Subcutaneous abdominal adipose tissue (tissue), 5 donors: ENCODE results near the gene NEDD4L.

Experiments
- H3K27ac ChIP-seq: one replicate; pipeline ENCODE4 v1.7.0; 2013; ENCODE audit warnings: low read depth, mild to moderate bottlenecking, inconsistent platforms, low read length, moderate library complexity
- H3K27me3 ChIP-seq, 5 donors: one replicate each; pipeline ENCODE4 v1.7.0; 2013; ENCODE audit warnings: low read length in 5 of 5, inconsistent platforms in 1 of 5; ENCODE audit not compliant: control insufficient read depth in 5 of 5, insufficient read depth in 4 of 5
- H3K36me3 ChIP-seq, 5 donors: one replicate each; pipeline ENCODE4 v1.7.0; 2013; ENCODE audit warnings: low read length in 5 of 5; ENCODE audit not compliant: control insufficient read depth in 5 of 5, insufficient read depth in 5 of 5
- H3K4me1 ChIP-seq, 5 donors: one replicate each; pipeline ENCODE4 v1.7.0; 2013; ENCODE audit warnings: low read length in 5 of 5, mild to moderate bottlenecking in 3 of 5, moderate library complexity in 1 of 5; ENCODE audit not compliant: control insufficient read depth in 5 of 5, insufficient read depth in 5 of 5
- H3K4me3 ChIP-seq, 5 donors: one replicate each; pipeline ENCODE4 v1.7.0; 2013; ENCODE audit warnings: low read length in 5 of 5, low read depth in 1 of 5
- H3K9ac ChIP-seq, 5 donors: one replicate each; pipeline ENCODE4 v1.7.0; 2013; ENCODE audit warnings: low read length in 5 of 5, mild to moderate bottlenecking in 4 of 5, moderate library complexity in 3 of 5
- H3K9me3 ChIP-seq, 5 donors: one replicate each; pipeline ENCODE4 v1.7.0; 2013; ENCODE audit warnings: low read length in 5 of 5; ENCODE audit not compliant: control insufficient read depth in 5 of 5
- donor health status: healthy.
- donor health status: healthy.
- donor health status: healthy.
- donor health status: healthy.
- donor health status: healthy.

The NEDD4L gene

DNA sequence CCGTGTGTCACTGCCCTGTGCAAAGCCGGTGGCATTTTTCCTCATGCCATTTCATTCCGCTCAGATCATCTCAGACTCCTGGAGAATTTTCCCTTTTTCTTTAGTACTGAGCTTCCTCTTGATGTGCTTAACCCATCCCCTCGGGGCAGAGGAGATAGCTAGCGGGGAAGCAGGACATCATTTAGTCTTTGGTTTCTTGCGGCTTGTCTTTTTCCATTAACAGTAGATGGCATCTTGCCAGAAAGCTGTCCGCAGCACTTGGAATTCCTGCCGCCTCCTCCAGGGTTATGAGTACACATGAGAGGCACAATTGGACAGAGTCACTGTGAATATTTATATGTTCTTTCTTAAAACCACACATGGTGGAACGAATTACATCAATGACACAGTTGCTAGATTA is 358.2 kb downstream of the NEDD4L start:
- peaks cover 3 to 26% (median 18%) of the 10 kb centered on the region in 5 donors for H3K4me1 ChIP-seq
- no peaks in the 10 kb centered on the region for H3K9me3 ChIP-seq
- no peak overlapping the region for H3K4me3 ChIP-seq
- H3K27ac ChIP-seq, result no peak overlapping the region
- peaks cover 0 to 6% (median 0%) of the 10 kb centered on the region in 5 donors for H3K36me3 ChIP-seq
- no peaks in the 10 kb centered on the region for H3K27me3 ChIP-seq
- H3K9ac ChIP-seq, result no peak overlapping the region

DNA sequence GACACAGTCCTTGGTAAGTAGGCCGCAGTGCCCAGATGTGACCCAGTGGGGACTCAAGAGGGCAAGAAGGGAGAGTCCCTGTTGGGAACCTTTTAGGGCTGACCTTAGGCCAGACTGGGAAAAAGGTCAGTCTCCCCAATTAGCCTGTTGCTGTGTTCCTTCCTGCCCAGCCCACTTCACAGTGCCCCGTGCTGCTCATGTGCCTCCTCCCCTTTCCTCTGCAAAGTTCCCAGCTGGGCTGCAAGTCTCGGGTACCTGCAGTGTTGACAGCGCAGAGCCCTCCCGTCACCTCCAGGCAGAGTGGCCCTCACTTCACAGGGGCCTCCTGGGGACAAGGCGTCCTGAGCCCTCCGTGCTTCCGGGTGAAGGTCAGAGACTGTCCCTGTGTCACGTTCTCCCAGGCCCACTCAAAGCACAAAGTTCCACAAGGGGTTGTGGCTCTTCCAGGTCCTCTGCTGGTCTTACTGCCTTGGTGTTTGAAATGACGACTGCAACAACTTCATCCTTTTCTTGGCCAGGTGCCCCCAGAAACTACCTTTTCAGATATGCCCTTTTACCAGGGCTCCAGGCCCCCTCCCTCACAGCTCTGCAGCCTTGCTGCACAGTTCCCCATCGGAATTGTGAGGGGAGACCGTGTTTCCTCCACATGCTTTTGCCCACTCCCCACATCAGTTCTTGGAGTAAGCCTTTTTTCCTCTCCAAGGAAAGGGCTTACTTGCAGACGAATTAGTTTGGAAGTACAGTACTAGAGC is 359.1 kb downstream of the NEDD4L start:
- Histone ChIP-seq H3K4me1 (peaks cover 3 to 26% (median 18%) of the 10 kb centered on the region in 5 donors), H3K36me3 (peaks cover 0 to 3% (median 0%) of the 10 kb centered on the region in 5 donors), H3K27ac (no peak overlapping the region), H3K9ac (no peak overlapping the region), H3K4me3 (no peak overlapping the region), H3K9me3 (no peaks in the 10 kb centered on the region), H3K27me3 (no peaks in the 10 kb centered on the region)

DNA sequence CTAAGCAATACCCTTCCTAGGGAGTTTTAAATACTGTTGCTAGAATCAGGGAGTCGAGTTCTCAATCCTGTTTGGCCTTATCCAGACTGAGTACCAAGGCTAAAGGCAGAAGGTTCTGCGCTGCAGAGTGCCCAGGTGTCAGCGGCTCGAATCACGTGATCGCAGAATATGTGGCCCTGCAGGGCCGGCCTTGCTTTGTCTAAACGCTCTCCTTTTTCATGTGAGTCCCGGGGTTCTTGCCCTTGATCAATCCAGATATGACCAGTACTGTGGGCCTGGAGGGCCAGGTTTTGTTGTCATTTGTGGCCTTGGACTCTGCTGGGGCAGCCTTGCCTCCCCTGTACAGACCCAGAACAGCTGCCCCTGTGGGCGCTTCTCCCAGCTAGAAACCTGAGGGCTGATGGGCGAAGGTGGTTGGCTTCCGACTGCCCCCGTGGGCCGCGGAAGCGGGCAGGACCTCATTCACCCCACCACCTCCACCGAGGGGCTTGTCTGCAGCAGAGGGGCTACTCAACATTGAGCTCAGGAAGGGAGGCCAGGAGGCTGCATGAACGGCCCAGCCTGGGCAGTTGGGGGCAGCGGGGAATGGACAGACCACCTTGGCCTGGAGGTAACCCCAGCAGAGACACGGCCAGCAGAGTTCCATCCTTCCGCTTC is 359.9 kb downstream of the NEDD4L start:
- Histone ChIP-seq H3K9me3 (no peaks in the 10 kb centered on the region), H3K36me3 (peaks cover 0 to 2% (median 0%) of the 10 kb centered on the region in 5 donors), H3K4me1 (peaks cover 3 to 33% (median 18%) of the 10 kb centered on the region in 5 donors), H3K27ac (no peak overlapping the region), H3K27me3 (no peaks in the 10 kb centered on the region), H3K9ac (no peak overlapping the region), H3K4me3 (no peak overlapping the region)

DNA sequence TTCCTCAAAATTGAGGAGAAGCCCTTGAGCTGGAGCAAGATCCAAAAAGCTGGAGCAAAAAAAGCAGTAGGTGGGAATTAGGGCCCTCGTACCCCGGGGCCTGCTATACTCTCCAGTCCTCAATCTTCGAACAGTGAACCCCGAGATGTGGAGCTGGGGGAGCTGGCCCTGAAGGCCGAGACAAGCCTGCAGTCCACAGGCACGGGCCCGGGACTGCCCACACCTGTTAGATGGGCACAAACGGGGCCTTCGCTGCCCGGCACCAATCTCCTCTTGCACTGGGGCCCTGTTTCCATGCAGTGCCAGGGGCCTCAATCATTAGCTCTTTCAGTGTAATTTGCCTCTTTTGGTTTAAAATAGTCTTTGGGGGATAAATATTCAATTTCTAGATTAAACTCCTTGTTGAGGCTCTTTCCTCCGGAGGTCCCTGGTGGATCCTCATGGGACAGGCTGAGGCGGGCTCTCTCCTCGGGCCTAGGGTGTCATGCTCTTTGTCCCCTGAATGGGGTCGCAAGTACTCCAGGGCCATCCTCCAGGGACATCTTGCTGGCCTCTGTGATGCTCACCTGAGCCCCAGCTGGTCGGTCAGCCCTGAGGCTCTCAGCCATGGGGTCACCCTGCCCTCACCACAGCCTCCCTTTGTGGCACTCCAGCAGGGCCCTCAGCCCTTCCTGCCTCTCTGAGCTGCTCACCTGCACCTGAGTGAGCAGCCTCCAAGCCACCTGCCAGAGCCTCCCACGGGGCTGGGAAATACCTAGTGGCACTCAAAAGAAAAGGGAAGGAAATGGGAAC is 361.3 kb downstream of the NEDD4L start:
- H3K27me3 ChIP-seq, result no peaks in the 10 kb centered on the region
- H3K36me3 ChIP-seq, result no peaks in the 10 kb centered on the region
- H3K9ac ChIP-seq, result no peak overlapping the region
- no peaks in the 10 kb centered on the region for H3K9me3 ChIP-seq
- peaks cover 2 to 32% (median 18%) of the 10 kb centered on the region in 5 donors for H3K4me1 ChIP-seq
- no peak overlapping the region for H3K27ac ChIP-seq
- H3K4me3 ChIP-seq, result no peak overlapping the region

DNA sequence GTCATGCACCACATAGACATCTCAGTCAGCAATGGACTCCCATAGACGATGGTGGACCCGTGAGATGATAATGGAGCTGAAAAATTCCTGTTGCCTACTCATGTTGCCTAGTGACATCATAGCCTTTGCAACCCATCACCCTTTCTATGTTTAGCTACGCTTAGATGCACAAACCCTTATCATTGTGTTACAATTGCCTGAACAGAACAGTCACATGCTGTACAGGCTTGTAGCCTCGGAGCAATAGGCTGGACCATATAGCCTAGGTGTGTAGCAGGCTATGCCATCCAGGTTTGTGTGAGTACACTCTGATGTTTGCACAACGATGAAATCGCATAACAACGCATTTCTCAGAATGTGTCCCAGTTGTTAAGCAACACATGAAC is 363.2 kb downstream of the NEDD4L start:
- no peaks in the 10 kb centered on the region for H3K36me3 ChIP-seq
- H3K4me1 ChIP-seq, result peaks cover 0 to 21% (median 13%) of the 10 kb centered on the region in 5 donors
- no peak overlapping the region for H3K27ac ChIP-seq
- H3K4me3 ChIP-seq, result no peak overlapping the region
- H3K9me3 ChIP-seq, result no peaks in the 10 kb centered on the region
- no peak overlapping the region for H3K9ac ChIP-seq
- H3K27me3 ChIP-seq, result no peaks in the 10 kb centered on the region

DNA sequence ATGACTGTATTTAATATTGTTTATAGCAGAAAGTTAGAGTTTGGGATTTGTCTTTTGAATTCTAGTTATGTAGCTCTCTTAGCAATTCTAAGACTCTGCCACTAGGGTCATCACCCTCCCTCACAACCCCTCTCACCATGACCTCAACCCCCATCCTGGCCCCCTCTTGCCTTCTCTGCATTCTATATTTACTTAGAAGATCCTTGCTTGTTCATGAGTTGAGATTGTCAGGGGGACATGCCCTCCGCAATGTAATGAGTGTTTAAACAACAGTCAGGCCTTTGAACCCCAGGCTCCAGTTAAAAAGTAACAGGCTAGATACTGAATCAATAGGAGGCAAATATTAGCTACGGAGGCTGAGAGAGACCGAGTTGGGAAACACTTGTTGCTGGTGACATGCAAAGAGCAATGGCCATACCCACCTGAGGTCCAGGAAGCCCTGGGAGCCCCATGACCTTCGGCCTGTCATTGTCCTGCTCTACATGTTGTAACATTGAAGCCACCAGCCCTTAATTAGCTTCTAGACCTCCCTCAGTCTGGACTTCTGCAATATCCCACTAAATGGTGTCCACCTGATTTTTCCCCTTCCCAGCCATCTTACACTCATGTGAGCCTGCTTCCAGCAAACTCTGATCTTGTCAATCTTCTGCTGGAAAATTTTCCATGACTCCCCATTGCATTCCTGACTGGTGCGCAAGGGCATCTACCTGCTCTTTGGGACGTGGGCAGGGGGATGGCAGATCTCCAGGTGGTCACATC is 363.8 kb downstream of the NEDD4L start:
- no peaks in the 10 kb centered on the region for H3K36me3 ChIP-seq
- H3K27me3 ChIP-seq, result no peaks in the 10 kb centered on the region
- H3K4me3 ChIP-seq, result no peak overlapping the region
- H3K4me1 ChIP-seq, result peaks cover 0 to 15% (median 7%) of the 10 kb centered on the region in 5 donors
- no peak overlapping the region for H3K9ac ChIP-seq
- H3K27ac ChIP-seq, result no peak overlapping the region
- H3K9me3 ChIP-seq, result no peaks in the 10 kb centered on the region

DNA sequence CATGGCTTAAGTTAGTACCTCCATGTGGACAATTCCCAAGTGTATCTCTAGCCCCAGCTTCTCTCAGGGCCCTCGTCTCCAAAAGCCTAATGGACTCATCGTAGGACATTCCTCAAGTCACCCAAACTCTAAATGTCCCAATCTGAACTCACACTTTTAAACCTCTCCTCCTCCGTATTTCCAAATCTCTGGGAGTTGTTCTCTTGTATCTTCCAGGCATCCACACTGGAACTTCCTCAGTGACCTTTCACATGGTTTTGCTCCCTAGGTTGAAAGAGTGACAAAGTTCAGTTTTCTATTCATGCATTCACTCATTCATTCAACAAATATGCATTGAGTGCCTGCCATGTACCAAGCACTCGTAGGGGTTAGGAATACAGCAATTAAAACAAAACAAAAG is 364.6 kb downstream of the NEDD4L start:
- Histone ChIP-seq H3K4me1 (peaks cover 0 to 9% (median 0%) of the 10 kb centered on the region in 5 donors), H3K36me3 (no peaks in the 10 kb centered on the region), H3K9me3 (no peaks in the 10 kb centered on the region), H3K9ac (no peak overlapping the region), H3K4me3 (no peak overlapping the region), H3K27ac (no peak overlapping the region), H3K27me3 (no peaks in the 10 kb centered on the region)

DNA sequence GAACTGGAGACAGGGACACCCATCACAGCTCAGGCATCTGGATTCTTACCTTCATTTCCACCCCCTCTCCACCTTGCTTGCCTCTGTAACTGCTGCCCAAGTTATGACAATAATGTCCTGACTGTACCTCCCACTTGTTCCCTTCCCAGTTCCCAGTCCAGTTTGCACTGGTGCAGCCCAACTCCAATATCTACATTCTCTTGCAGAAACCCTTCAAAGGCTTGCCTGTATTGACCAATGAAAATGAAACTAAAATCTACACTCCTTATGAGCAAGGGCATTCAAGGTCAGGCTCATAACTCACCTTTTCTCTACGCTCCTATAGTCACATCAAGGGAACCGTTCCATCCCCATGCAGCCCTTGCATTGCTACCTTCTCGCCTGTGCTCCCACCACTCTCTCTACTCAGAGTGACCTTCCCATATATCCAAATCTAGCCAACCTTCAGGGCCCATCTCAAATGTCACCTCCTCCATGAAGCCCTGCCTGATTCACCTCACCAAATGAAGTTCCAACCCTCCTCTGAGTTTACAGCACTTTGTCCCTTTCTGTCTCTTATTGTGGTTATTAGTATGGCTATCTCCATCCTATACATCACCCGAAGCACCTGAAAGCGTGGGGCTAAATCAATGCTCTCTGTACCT is 365.9 kb downstream of the NEDD4L start:
- no peaks in the 10 kb centered on the region for H3K9me3 ChIP-seq
- no peaks in the 10 kb centered on the region for H3K27me3 ChIP-seq
- H3K4me3 ChIP-seq, result no peak overlapping the region
- H3K4me1 ChIP-seq, result peaks cover 0 to 9% (median 0%) of the 10 kb centered on the region in 5 donors
- no peak overlapping the region for H3K27ac ChIP-seq
- no peaks in the 10 kb centered on the region for H3K36me3 ChIP-seq
- H3K9ac ChIP-seq, result no peak overlapping the region

DNA sequence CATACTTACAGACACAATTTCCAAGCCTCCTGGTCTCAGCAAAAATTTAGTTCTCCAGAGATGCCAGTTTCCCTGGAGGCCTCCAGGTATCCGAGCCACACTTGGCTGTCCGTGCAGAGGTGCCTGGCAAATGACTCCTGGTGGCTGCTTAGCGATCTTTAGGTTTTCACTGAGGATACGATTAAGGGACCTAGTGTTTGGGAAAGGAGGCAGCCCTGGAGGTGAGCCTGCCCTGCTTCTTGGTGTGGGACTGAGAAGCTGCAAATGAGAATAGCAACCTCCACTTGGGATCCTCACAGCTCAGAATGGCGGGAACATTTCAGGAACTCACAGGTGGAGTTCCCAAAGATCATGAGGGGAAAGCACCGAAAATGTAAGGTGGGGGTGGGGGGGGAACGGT is 367.3 kb downstream of the NEDD4L start:
- Histone ChIP-seq H3K27me3 (no peaks in the 10 kb centered on the region), H3K9ac (no peak overlapping the region), H3K4me1 (peaks cover 0 to 10% (median 0%) of the 10 kb centered on the region in 5 donors), H3K27ac (no peak overlapping the region), H3K36me3 (no peaks in the 10 kb centered on the region), H3K4me3 (no peak overlapping the region), H3K9me3 (no peaks in the 10 kb centered on the region)
